ENCODE data around the gene DLG5.

DLG5 gene

GRCh38 chr10:77939561-77940001 lies 13.0 kb upstream of the DLG5 start:
- H3K4me3 ChIP-seq (ENCODE audit: low read length), result no peak overlapping the region
- TF ChIP-seq CTCF (IDR thresholded peaks at IDR 0.05; ENCODE audit: insufficient read depth, low read depth, low read length, missing control alignments), result no peak
- DNase-seq (ENCODE audit: low read depth), result no peak

- no peak overlapping the region for H3K4me3 ChIP-seq (ENCODE audit: low read length)
- no peak for DNase-seq (ENCODE audit: low read depth)
- TF ChIP-seq CTCF (IDR thresholded peaks at IDR 0.05; ENCODE audit: insufficient read depth, low read depth, low read length, missing control alignments), result no peak
These were observed 10.4 kb upstream of the DLG5 start for GRCh38 chr10:77936697-77937567.

DNA sequence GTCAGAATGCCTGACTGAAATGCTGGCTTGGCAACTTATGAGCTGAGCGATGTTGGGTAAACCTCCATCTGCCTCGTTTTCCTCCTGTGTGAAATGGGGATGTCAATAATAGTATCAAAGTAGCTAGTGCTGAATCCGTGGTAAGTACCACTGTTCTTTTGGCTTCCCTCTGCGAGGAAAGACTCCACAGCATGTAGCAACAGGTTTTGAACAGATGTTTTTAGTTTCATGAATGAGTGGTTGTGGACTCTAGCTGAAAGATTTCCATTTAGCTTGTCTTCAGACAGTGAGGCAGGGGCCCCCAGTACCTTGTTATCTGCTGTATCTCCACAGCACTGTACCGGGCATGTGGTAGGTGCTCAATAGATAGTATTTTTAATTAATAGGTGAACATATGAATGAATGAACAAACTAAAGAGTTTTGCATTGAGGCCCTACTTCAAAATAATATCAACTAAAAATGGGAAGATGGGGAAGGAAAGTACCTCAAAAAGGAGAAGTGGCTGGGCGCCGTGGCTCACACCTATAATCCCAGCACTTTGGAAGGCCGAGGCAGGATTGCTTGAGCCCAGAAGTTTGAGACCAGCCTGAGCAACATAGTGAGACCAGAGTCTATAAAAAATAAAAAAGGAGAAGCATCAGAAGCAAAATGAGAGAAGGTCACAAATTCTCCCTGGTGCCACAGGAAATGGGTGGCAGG lies 5.6 kb upstream of the DLG5 start:
- TF ChIP-seq CTCF (IDR thresholded peaks at IDR 0.05; ENCODE audit: insufficient read depth, low read depth, low read length, missing control alignments), result no peak
- peak; percentile 43 for DNase-seq (ENCODE audit: low read depth)
- no peak overlapping the region for H3K4me3 ChIP-seq (ENCODE audit: low read length)

GRCh38 chr10:77927402-77928246 lies 1.1 kb upstream of the DLG5 start:
- no peak for TF ChIP-seq CTCF (IDR thresholded peaks at IDR 0.05; ENCODE audit: insufficient read depth, low read depth, low read length, missing control alignments)
- no peak for DNase-seq (ENCODE audit: low read depth)
- H3K4me3 ChIP-seq (ENCODE audit: low read length), result peak overlapping the region; percentile 6

DNA sequence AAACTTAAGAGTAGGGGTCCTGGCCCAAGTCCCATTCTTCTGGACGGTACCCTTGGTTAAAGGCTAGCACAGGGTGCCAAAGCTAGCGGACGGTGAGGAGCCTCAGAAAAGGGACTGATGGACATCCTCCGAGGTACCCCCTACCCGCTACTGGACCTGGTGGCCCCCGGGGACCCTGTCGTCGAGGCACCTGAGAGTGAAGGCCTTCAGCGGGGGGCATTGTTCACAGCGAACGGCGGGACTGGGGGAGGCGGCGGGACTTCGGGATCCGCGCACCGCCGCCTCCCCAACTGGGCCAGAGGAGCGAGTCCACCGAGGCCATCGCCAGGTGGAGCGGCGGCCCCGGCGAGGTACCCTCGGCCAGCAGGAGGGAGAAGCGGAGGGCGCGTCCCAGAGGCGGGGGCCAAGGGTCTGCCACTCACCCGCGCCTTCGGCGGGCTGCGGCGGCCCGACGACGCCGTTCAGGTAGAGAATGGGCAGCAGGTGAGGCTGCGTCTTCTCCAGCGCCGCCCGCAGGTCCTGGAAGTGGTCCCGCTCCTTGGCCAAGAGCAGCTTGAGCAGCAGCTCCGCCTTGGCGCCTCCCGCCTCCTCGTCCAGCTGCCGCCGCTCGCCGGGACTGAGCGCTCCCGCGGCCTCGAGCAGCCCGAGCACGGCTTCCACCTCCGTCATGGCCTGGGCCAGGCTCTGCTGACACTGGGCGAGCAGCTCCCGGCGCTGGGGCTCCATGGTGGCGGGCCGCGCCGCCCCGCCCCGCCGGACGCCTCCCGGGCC lies 575 bp downstream of the DLG5 start:
- peak; percentile 68 for DNase-seq (ENCODE audit: low read depth)
- TF ChIP-seq CTCF (IDR thresholded peaks at IDR 0.05; ENCODE audit: insufficient read depth, low read depth, low read length, missing control alignments), result no peak
- peak overlapping the region; percentile 75 for H3K4me3 ChIP-seq (ENCODE audit: low read length)

DNA sequence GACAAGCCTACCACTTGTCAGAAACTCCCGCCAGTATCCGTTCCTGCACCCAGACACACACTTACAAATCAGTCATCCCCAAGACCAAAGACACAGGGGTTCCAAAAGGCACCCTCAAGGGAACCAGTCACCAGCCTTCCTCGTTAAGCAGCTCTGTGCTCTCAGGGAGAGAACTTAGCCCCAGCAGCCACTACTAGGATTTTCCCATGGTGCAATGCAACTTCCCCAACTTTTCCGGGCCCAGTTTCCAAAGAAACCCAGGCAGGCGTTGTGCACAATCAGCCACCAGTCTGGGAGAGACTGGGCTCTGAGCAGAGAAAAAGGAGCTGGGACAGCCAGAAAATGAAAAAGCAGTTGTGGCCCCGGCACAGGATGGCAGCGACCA lies 1.2 kb downstream of the DLG5 start:
- DNase-seq (ENCODE audit: low read depth), result no peak
- H3K4me3 ChIP-seq (ENCODE audit: low read length), result peak overlapping the region; percentile 75
- TF ChIP-seq CTCF (IDR thresholded peaks at IDR 0.05; ENCODE audit: insufficient read depth, low read depth, low read length, missing control alignments), result no peak
